HepG2 (cell line): Measurements from ENCODE around the gene NLE1. TPM values are rescaled to one million over a fixed set of nuclear protein-coding genes. Genes with fewer than 3 reads are reported as not detected.

Source experiments
- ATAC-seq: fragments of 200-7000 bp; cut with Tn5 transposase; 3 replicates; pipeline ENCODE4 v1.9.1; 2020; ENCODE audit warnings: mild to moderate bottlenecking, moderate library complexity
- BruUV-seq: library from RNA; stranded (reverse); fragments of 400-500 nt; replicated peaks from 2 replicates; lab custom pipeline; 2021; lab: Mats Ljungman, UMichigan
- CTCF ChIA-PET: fragments of 300-600 bp; formaldehyde crosslinking; extraction: SDS; loops from one replicate; lab custom pipeline; 2021; ENCODE audit warnings: low total read pairs, inconsistent platforms, low intra/inter-chr PET ratio; lab: Yijun Ruan, JAX
- POLR2A ChIA-PET: fragments of 350-600 bp; sonication (Branson Sonifier 250); formaldehyde crosslinking; loops from one replicate; lab custom pipeline; 2020; ENCODE audit warnings: antibody characterized with exemption, inconsistent platforms; lab: Yijun Ruan, JAX
- DNase-seq: peaks from one replicate; pipeline ENCODE4 v3.0.0-alpha.2; 2015; ENCODE audit warnings: low spot score
- FAIRE-seq: peaks from 3 replicates; lab custom pipeline; 2011; peaks lifted over from hg19 to GRCh38; lab: Jason Lieb, UNC
- H2AFZ ChIP-seq: one replicate; pipeline ENCODE4 v1.6.1; 2011; ENCODE audit warnings: low read length, inconsistent platforms
- H3K27ac ChIP-seq: fragments of 300-600 bp; 3 replicates; pipeline ENCODE4 v1.8.0; 2011; ENCODE audit warnings: mixed run types, mild to moderate bottlenecking, mixed read lengths, low read length, inconsistent platforms; ENCODE audit not compliant: insufficient read depth; ENCODE audit errors: extremely low read length
- H3K27me3 ChIP-seq, 2 experiments: fragments of 200-600 bp in 1 of 2; 2 replicates in 1 of 2; 3 replicates in 1 of 2; pipeline versions ENCODE4 v1.6.0 to v1.8.0; 2011; ENCODE audit warnings: low read length in 2 of 2, mild to moderate bottlenecking in 2 of 2, moderate library complexity in 2 of 2, inconsistent platforms in 1 of 2; ENCODE audit not compliant: insufficient read depth in 2 of 2, control insufficient read depth in 1 of 2
- H3K36me3 ChIP-seq, 2 experiments: fragments of 200-600 bp in 1 of 2; replicated peaks in 1 of 2; 2 replicates in 1 of 2; 3 replicates in 1 of 2; pipeline versions ENCODE4 v1.5.1 to v1.8.0; 2011; ENCODE audit warnings: low read length in 2 of 2, inconsistent platforms in 1 of 2; ENCODE audit not compliant: insufficient read depth in 2 of 2, control insufficient read depth in 1 of 2
- H3K4me1 ChIP-seq: 2 replicates; pipeline ENCODE4 v1.5.1; 2012; ENCODE audit warnings: low read length, inconsistent platforms; ENCODE audit not compliant: insufficient read depth
- H3K4me2 ChIP-seq: 2 replicates; pipeline ENCODE4 v1.6.0; 2011; ENCODE audit warnings: low read depth, low read length, inconsistent platforms
- H3K4me3 ChIP-seq, 3 experiments: fragments of 200-600 bp in 1 of 3; sonication (generic), shearing (Covaris generic) in 1 of 3; replicated peaks in 1 of 3; 2 replicates each; pipeline ENCODE4 v1.5.1; 2011 to 2016; ENCODE audit warnings: low read length in 3 of 3, inconsistent platforms in 2 of 3, low read depth in 2 of 3, mild to moderate bottlenecking in 2 of 3, control low read depth in 1 of 3, mixed read lengths in 1 of 3; ENCODE audit not compliant: insufficient read depth in 1 of 3
- H3K79me2 ChIP-seq: one replicate; pipeline ENCODE4 v1.6.1; 2011; ENCODE audit warnings: low read length, inconsistent platforms; ENCODE audit not compliant: insufficient read depth
- H3K9ac ChIP-seq: 2 replicates; pipeline ENCODE4 v1.6.0; 2011; ENCODE audit warnings: mild to moderate bottlenecking, low read depth, low read length, inconsistent platforms; ENCODE audit not compliant: insufficient read depth
- H3K9me3 ChIP-seq: 2 replicates; pipeline ENCODE4 v1.5.1; 2012; ENCODE audit warnings: mild to moderate bottlenecking, low read length
- H4K20me1 ChIP-seq: 2 replicates; pipeline ENCODE4 v1.6.0; 2011; ENCODE audit warnings: inconsistent platforms, mild to moderate bottlenecking, low read length, moderate library complexity; ENCODE audit not compliant: insufficient read depth
- ATF7 ChIP-seq, 2 experiments: fragments of 450-650 bp in 1 of 2; sonication (generic) in 1 of 2; formaldehyde crosslinking in 1 of 2; IDR thresholded peaks; 2 replicates each; pipeline versions ENCODE4 v1.4.0 to v1.6.1; 2016 to 2020; ENCODE audit warnings: antibody characterized with exemption in 1 of 2, mild to moderate bottlenecking in 1 of 2, missing genetic modification reagents in 1 of 2
- CEBPB ChIP-seq: IDR thresholded peaks from 2 replicates; pipeline ENCODE4 v1.6.1; 2011; ENCODE audit warnings: low read depth, low read length, improper control_type of control experiment, borderline replicate concordance
- CREB1 ChIP-seq, 2 experiments: fragments of 450-650 bp in 1 of 2; IDR thresholded peaks; 2 replicates each; pipeline ENCODE4 v1.6.1; 2016 to 2017; ENCODE audit warnings: control low read depth in 1 of 2, mild to moderate bottlenecking in 1 of 2, missing compliant biosample characterization in 1 of 2, missing genetic modification characterization in 1 of 2
- HNRNPUL1 ChIP-seq: fragments of 200-400 bp; formaldehyde crosslinking; IDR thresholded peaks from 2 replicates; pipeline ENCODE4 v1.6.1; 2017; ENCODE audit warnings: low read depth, mild to moderate bottlenecking, low read length, moderate library complexity
- IRF1 ChIP-seq: sonication (generic); formaldehyde crosslinking; IDR thresholded peaks from 2 replicates; pipeline ENCODE4 v1.4.0; 2020; ENCODE audit warnings: low read depth, mild to moderate bottlenecking, missing genetic modification reagents
- MEIS2 ChIP-seq: sonication (generic); formaldehyde crosslinking; IDR thresholded peaks from 2 replicates; pipeline ENCODE4 v1.9.0; 2021; ENCODE audit warnings: mild to moderate bottlenecking, missing genetic modification reagents
- PRDM10 ChIP-seq: sonication (generic); formaldehyde crosslinking; IDR thresholded peaks from 2 replicates; pipeline ENCODE4 v1.4.0; 2020; ENCODE audit warnings: low read depth, missing genetic modification reagents
- SMARCC2 ChIP-seq: fragments of 450-650 bp; IDR thresholded peaks from 2 replicates; pipeline ENCODE4 v1.6.1; 2017; ENCODE audit warnings: antibody characterized with exemption, mild to moderate bottlenecking
- ZNF235 ChIP-seq: sonication (generic); formaldehyde crosslinking; IDR thresholded peaks from 2 replicates; pipeline ENCODE4 v1.8.1; 2023; ENCODE audit warnings: mild to moderate bottlenecking, missing genetic modification reagents, borderline replicate concordance
- WGBS: methylation state at CpG from one replicate; pipeline ENCODE4 v1.1.6; 2017; ENCODE audit warnings: low lambda C conversion rate; 5-methylcytosine and 5-hydroxymethylcytosine counted together
- in situ Hi-C: cut with HindIII; loops from 2 replicates; pipeline ENCODE4 v1.10.0; 2017; ENCODE audit warnings: low pct_unique_long_range_greater_than_20kb; ENCODE audit not compliant: extremely low pct_ligation_motif_present
- intact Hi-C: fragments of 100-400 bp; cut with micrococcal nuclease; formaldehyde crosslinking; loops from one replicate; pipeline ENCODE4 v1.10.0; 2022; ENCODE audit not compliant: unreplicated experiment
- polyA plus RNA-seq, 8 experiments: library from polyadenylated mRNA; depleted of rRNA in 3 of 8; stranded (reverse) in 7 of 8; unstranded in 1 of 8; fragments of >200 nt; fragmentation: Illumina TruSeq in 4 of 8; extraction: Trizol in 4 of 8; gene quantifications; 2 replicates each; pipeline versions ENCODE4 v1.2.1 to v1.2.3, GENCODE V29; 2011 to 2016; ENCODE audit warnings: low read depth in 4 of 8, missing spikeins in 1 of 8, mixed read lengths in 1 of 8; ENCODE audit not compliant: insufficient read depth in 1 of 8
- total RNA-seq, 5 experiments: library from RNA; depleted of rRNA; stranded (reverse); fragments of >200 nt; fragmentation: Illumina TruSeq; extraction: Trizol; gene quantifications; 2 replicates each; pipeline ENCODE4 v1.2.3, GENCODE V29; 2016; ENCODE audit warnings: low read depth in 1 of 5

Gene NLE1
- total and polyA plus RNA-seq, 2 of the 13 experiments (the other 11 are each of a cell fraction or from before 2014, with no cell fraction given): 20.3 to 34.5 TPM

- no peaks in the 10 kb centered on the region for H3K4me1 ChIP-seq
- H3K9ac ChIP-seq: no peak overlapping the region
- FAIRE-seq (no peak), ATAC-seq (no peak), DNase-seq (no peak)
- TF ChIP-seq IRF1 (CRISPR knock-in tag): no peak
- peak; percentile 55 for TF ChIP-seq CREB1 (IDR thresholded peaks at IDR 0.05)
- no peak for TF ChIP-seq CREB1 (CRISPR knock-in tag; IDR thresholded peaks at IDR 0.05)
- no peak for TF ChIP-seq SMARCC2
- no peak for TF ChIP-seq MEIS2
- no peak for TF ChIP-seq CEBPB
- peak; percentile 95 for TF ChIP-seq ATF7 (IDR thresholded peaks at IDR 0.05)
- no peak for TF ChIP-seq ATF7 (CRISPR knock-in tag; IDR thresholded peaks at IDR 0.05)
- TF ChIP-seq HNRNPUL1: no peak
- TF ChIP-seq PRDM10 (CRISPR knock-in tag): no peak
- TF ChIP-seq ZNF235 (CRISPR knock-in tag): no peak
- CTCF ChIA-PET: no interaction called here
- intact Hi-C loops (no loop called here), in situ Hi-C loops (loop anchor here (10.0 kb wide), 1 partner anchor 363 kb away; the partner anchor contains the start of gene SLFN12L)
- WGBS: 8% methylated on average over 2 of the region's 2 CpGs
- no peak overlapping the region for H3K4me3 ChIP-seq
- no peaks in the 10 kb centered on the region for H3K79me2 ChIP-seq
- H3K9me3 ChIP-seq: no peaks in the 10 kb centered on the region
- POLR2A ChIA-PET: no interaction called here
- H3K27me3 ChIP-seq: peaks cover 0 to 28% of the 10 kb centered on the region in 2 experiments; a peak in 4 of 5 replicates
- no peak overlapping the region for H3K4me2 ChIP-seq
- no TSS peak for BruUV-seq
- H3K36me3 ChIP-seq: no peaks in the 10 kb centered on the region
- H3K27ac ChIP-seq: no peak overlapping the region
- no peaks in the 10 kb centered on the region for H4K20me1 ChIP-seq
- H2AFZ ChIP-seq: no peak overlapping the region
Observed at GRCh38 chr17:35171834-35172233, 29.7 kb upstream of the NLE1 start.
